Activated CD8-positive, alpha-beta T cell treated with anti-CD3 and anti-CD28 coated beads for 36 hours (primary cell): ENCODE results near the gene CDK11B. TPM values are rescaled to one million over a fixed set of nuclear protein-coding genes. Genes with fewer than 3 reads are reported as not detected.

Source experiments
- ATAC-seq: fragments of 200-7000 bp; cut with Tn5 transposase; one replicate; pipeline ENCODE4 v1.10.0; 2021; ENCODE audit warnings: mild to moderate bottlenecking, moderate library complexity
- CTCF ChIA-PET: fragments of 350-600 bp; sonication (Branson Sonifier 250); formaldehyde crosslinking; loops from one replicate; lab custom pipeline; 2021; ENCODE audit warnings: antibody characterized with exemption; lab: Charles Lee
- POLR2A ChIA-PET: fragments of 350-600 bp; sonication (Branson Sonifier 250); formaldehyde crosslinking; loops from one replicate; lab custom pipeline; 2021; ENCODE audit warnings: antibody characterized with exemption; lab: Charles Lee
- DNase-seq: peaks from one replicate; pipeline ENCODE4 v3.0.0-alpha.2; 2020
- H3K27ac Mint-ChIP-seq: one replicate; pipeline ENCODE4 v1.8.0; 2021; ENCODE audit warnings: mild to moderate bottlenecking, mixed read lengths
- H3K27me3 Mint-ChIP-seq: one replicate; pipeline ENCODE4 v1.8.0; 2021; ENCODE audit warnings: mixed read lengths
- H3K36me3 Mint-ChIP-seq: one replicate; pipeline ENCODE4 v1.8.0; 2021; ENCODE audit warnings: low read depth, mixed read lengths
- H3K4me1 Mint-ChIP-seq: one replicate; pipeline ENCODE4 v1.8.0; 2021; ENCODE audit warnings: low read depth, mixed read lengths
- H3K4me3 Mint-ChIP-seq: one replicate; pipeline ENCODE4 v1.8.0; 2021; ENCODE audit warnings: mild to moderate bottlenecking, moderate library complexity, mixed read lengths
- H3K9me3 Mint-ChIP-seq: one replicate; pipeline ENCODE4 v1.8.0; 2021; ENCODE audit warnings: mixed read lengths
- CTCF ChIP-seq: fragments of 200-600 bp; IDR thresholded peaks from one replicate; pipeline ENCODE4 v1.8.0; 2022; ENCODE audit warnings: antibody characterized with exemption, mild to moderate bottlenecking
- intact Hi-C: fragments of 100-400 bp; cut with micrococcal nuclease; formaldehyde crosslinking; loops from one replicate; pipeline ENCODE4 v1.10.0; 2022
- total RNA-seq, 2 experiments: library from RNA; stranded (reverse); gene quantifications; one replicate each; pipeline ENCODE4 v1.2.3, GENCODE V29; 2021

Gene CDK11B
- total RNA-seq, 2 experiments from 2014 or later: 29.4 to 32.0 TPM

GRCh38 chr1:1620433-1621139 lies 38.2 kb downstream of the CDK11B start:
- peaks cover 1% of the 10 kb centered on the region for H3K4me1 Mint-ChIP-seq
- H3K27ac Mint-ChIP-seq: no peak overlapping the region
- no peak for ATAC-seq
- H3K36me3 Mint-ChIP-seq: no peaks in the 10 kb centered on the region
- ChIA-PET CTCF (interaction anchor here (1.4 kb wide), 1 partner anchor 58 kb away, joined by 4 read pairs; no protein-coding TSS in a partner anchor), POLR2A (interaction anchor here (0.7 to 8.4 kb wide), 2 partner anchors 9 to 23 kb away, joined by 3 to 46 read pairs; partner anchors contain the start of gene MMP23B)
- intact Hi-C loops: no loop called here
- DNase-seq: peak; percentile 1
- TF ChIP-seq CTCF: no peak
- no peaks in the 10 kb centered on the region for H3K9me3 Mint-ChIP-seq
- no peaks in the 10 kb centered on the region for H3K27me3 Mint-ChIP-seq
- no peak overlapping the region for H3K4me3 Mint-ChIP-seq

GRCh38 chr1:1619917-1620361 lies 38.9 kb downstream of the CDK11B start:
- intact Hi-C loops: no loop called here
- CTCF ChIA-PET: interaction anchor here (1.0 to 1.4 kb wide), 3 partner anchors 17 to 58 kb away, joined by 3 to 4 read pairs (median 3); no protein-coding TSS in a partner anchor

GRCh38 chr1:1618396-1619068 lies 40.3 kb downstream of the CDK11B start:
- POLR2A ChIA-PET: interaction anchor here (8.4 kb wide), 1 partner anchor 11 kb away, joined by 46 read pairs; the partner anchor contains the start of gene MMP23B

More at GRCh38 chr1:1619917-1620361, 38.9 kb downstream of the CDK11B start:
- H3K36me3 Mint-ChIP-seq: no peaks in the 10 kb centered on the region
- H3K27me3 Mint-ChIP-seq: no peaks in the 10 kb centered on the region
- H3K9me3 Mint-ChIP-seq: no peaks in the 10 kb centered on the region
- TF ChIP-seq CTCF: peak; percentile 39
- H3K27ac Mint-ChIP-seq: no peak overlapping the region
- POLR2A ChIA-PET: interaction anchor here (0.7 to 8.4 kb wide), 2 partner anchors 10 to 23 kb away, joined by 3 to 46 read pairs; partner anchors contain the start of gene MMP23B
- no peak overlapping the region for H3K4me3 Mint-ChIP-seq
- no peaks in the 10 kb centered on the region for H3K4me1 Mint-ChIP-seq
- ATAC-seq: no peak
- peak; percentile 9 for DNase-seq

GRCh38 chr1:1617925-1618324 lies 40.9 kb downstream of the CDK11B start:
- ATAC-seq: no peak
- Mint-ChIP-seq H3K27ac (no peak overlapping the region), H3K27me3 (no peaks in the 10 kb centered on the region), H3K4me1 (peaks cover 13% of the 10 kb centered on the region), H3K4me3 (peak overlapping the region; percentile 79), H3K9me3 (no peaks in the 10 kb centered on the region), H3K36me3 (peaks cover 15% of the 10 kb centered on the region)
- ChIA-PET CTCF (no interaction called here), POLR2A (interaction anchor here (1.6 to 8.4 kb wide), 2 partner anchors 12 to 42 kb away, joined by 3 to 46 read pairs; partner anchors contain the start of gene MMP23B)
- intact Hi-C loops: no loop called here
- TF ChIP-seq CTCF: no peak
- DNase-seq: peak; percentile 2

More at GRCh38 chr1:1618396-1619068, 40.3 kb downstream of the CDK11B start:
- Mint-ChIP-seq H3K4me1 (peaks cover 12% of the 10 kb centered on the region), H3K36me3 (peaks cover 14% of the 10 kb centered on the region), H3K27ac (no peak overlapping the region), H3K9me3 (no peaks in the 10 kb centered on the region), H3K27me3 (no peaks in the 10 kb centered on the region), H3K4me3 (no peak overlapping the region)
- intact Hi-C loops: no loop called here
- CTCF ChIA-PET: interaction anchor here (1.2 kb wide), 1 partner anchor 47 kb away, joined by 3 read pairs; no protein-coding TSS in a partner anchor
- ATAC-seq: no peak
- DNase-seq: peak; percentile 1
- no peak for TF ChIP-seq CTCF
